ENCODE results near the gene ZNF646. TPM values are rescaled to one million over a fixed set of nuclear protein-coding genes. Genes with fewer than 3 reads are reported as not detected.

Gene ZNF646
- total and polyA plus RNA-seq, 2 of the 13 experiments (the other 11 are each of a cell fraction or from before 2014, with no cell fraction given) = 3.4 to 10.9 TPM

- TF ChIP-seq ZNF382 (CRISPR knock-in tag; IDR thresholded peaks at IDR 0.05; ENCODE audit: borderline replicate concordance) = no peak
- peak; percentile 75; the same call in 1 of the 2 replicates for TF ChIP-seq ZNF788 (CRISPR knock-in tag; IDR thresholded peaks at IDR 0.05; ENCODE audit: borderline replicate concordance)
- no peak for TF ChIP-seq XBP1 (CRISPR knock-in tag; IDR thresholded peaks at IDR 0.05)
- TF ChIP-seq TFE3 (CRISPR knock-in tag; IDR thresholded peaks at IDR 0.05) = 0 out of 2 replicates have a peak, but pooled peaks have one; percentile 21
- no peak for TF ChIP-seq ZNF557 (CRISPR knock-in tag; IDR thresholded peaks at IDR 0.05)
- TF ChIP-seq, protein P1, sequence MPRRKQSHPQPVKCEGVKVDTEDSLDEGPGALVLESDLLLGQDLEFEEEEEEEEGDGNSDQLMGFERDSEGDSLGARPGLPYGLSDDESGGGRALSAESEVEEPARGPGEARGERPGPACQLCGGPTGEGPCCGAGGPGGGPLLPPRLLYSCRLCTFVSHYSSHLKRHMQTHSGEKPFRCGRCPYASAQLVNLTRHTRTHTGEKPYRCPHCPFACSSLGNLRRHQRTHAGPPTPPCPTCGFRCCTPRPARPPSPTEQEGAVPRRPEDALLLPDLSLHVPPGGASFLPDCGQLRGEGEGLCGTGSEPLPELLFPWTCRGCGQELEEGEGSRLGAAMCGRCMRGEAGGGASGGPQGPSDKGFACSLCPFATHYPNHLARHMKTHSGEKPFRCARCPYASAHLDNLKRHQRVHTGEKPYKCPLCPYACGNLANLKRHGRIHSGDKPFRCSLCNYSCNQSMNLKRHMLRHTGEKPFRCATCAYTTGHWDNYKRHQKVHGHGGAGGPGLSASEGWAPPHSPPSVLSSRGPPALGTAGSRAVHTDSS (CRISPR knock-in tag; conservative IDR thresholded peaks at IDR 0.05) = 0 out of 2 replicates have a peak, but pooled peaks have one; percentile 52
- no peak for TF ChIP-seq PBX3 (CRISPR knock-in tag; IDR thresholded peaks at IDR 0.05; ENCODE audit: borderline replicate concordance)
- TF ChIP-seq FOXA1 (IDR thresholded peaks at IDR 0.05) = no peak
- peak; percentile 39; the same call in 1 of the 2 replicates for TF ChIP-seq FOXA1 (CRISPR knock-in tag; IDR thresholded peaks at IDR 0.05)
- TF ChIP-seq, protein P2, sequence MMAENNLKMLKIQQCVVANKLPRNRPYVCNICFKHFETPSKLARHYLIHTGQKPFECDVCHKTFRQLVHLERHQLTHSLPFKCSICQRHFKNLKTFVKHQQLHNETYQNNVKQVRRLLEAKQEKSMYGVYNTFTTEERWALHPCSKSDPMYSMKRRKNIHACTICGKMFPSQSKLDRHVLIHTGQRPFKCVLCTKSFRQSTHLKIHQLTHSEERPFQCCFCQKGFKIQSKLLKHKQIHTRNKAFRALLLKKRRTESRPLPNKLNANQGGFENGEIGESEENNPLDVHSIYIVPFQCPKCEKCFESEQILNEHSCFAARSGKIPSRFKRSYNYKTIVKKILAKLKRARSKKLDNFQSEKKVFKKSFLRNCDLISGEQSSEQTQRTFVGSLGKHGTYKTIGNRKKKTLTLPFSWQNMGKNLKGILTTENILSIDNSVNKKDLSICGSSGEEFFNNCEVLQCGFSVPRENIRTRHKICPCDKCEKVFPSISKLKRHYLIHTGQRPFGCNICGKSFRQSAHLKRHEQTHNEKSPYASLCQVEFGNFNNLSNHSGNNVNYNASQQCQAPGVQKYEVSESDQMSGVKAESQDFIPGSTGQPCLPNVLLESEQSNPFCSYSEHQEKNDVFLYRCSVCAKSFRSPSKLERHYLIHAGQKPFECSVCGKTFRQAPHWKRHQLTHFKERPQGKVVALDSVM (CRISPR knock-in tag; IDR thresholded peaks at IDR 0.05) = no peak
- TF ChIP-seq ZNF44 (CRISPR knock-in tag; IDR thresholded peaks at IDR 0.05) = peak; percentile 69; the same call in 1 of the 2 replicates
- no peak for TF ChIP-seq ZNF850 (CRISPR knock-in tag; conservative IDR thresholded peaks at IDR 0.05)
- TF ChIP-seq SALL1 (CRISPR knock-in tag; IDR thresholded peaks at IDR 0.05) = peak; percentile 75
- no peak for TF ChIP-seq MLLT10 (CRISPR knock-in tag; IDR thresholded peaks at IDR 0.05)
- peak; percentile 60; the same call in 1 of the 2 replicates for TF ChIP-seq MIER3 (CRISPR knock-in tag; IDR thresholded peaks at IDR 0.05; ENCODE audit: borderline replicate concordance)
- no peak for TF ChIP-seq KDM1A (CRISPR knock-in tag; IDR thresholded peaks at IDR 0.05)
- no peak for TF ChIP-seq JUNB (CRISPR knock-in tag; IDR thresholded peaks at IDR 0.05; ENCODE audit: borderline replicate concordance)
- TF ChIP-seq FOXP1 (IDR thresholded peaks at IDR 0.05) = no peak
- TF ChIP-seq FOXP1 (CRISPR knock-in tag; IDR thresholded peaks at IDR 0.05) = peak; percentile 7; the same call in 1 of the 2 replicates
- TF ChIP-seq ZNF883 (CRISPR knock-in tag; IDR thresholded peaks at IDR 0.05; ENCODE audit: not compliant biosample characterization) = peak; percentile 73
- 0 out of 2 replicates have a peak, but pooled peaks have one; percentile 40 for TF ChIP-seq ZNF354B (CRISPR knock-in tag; IDR thresholded peaks at IDR 0.05)
- no peak for TF ChIP-seq ZNF567 (CRISPR knock-in tag; IDR thresholded peaks at IDR 0.05; ENCODE audit: borderline replicate concordance)
Observed at GRCh38 chr16:31117384-31118222, 43.4 kb downstream of the ZNF646 start, which contains the start of gene KAT8 (continued).
